Stimulated activated CD8-positive, alpha-beta memory T cell treated with anti-CD3 and anti-CD28 coated beads, Interleukin-12 subunit alpha, Interleukin-12 subunit beta, amount 100 ng/mL, for 4 hours (primary cell): Measurements from ENCODE around the gene CNN3.

Source experiments
- DNase-seq: peaks from one replicate; pipeline ENCODE4 v3.0.0-alpha.2; 2020; ENCODE audit warnings: low read depth

Gene CNN3

DNA sequence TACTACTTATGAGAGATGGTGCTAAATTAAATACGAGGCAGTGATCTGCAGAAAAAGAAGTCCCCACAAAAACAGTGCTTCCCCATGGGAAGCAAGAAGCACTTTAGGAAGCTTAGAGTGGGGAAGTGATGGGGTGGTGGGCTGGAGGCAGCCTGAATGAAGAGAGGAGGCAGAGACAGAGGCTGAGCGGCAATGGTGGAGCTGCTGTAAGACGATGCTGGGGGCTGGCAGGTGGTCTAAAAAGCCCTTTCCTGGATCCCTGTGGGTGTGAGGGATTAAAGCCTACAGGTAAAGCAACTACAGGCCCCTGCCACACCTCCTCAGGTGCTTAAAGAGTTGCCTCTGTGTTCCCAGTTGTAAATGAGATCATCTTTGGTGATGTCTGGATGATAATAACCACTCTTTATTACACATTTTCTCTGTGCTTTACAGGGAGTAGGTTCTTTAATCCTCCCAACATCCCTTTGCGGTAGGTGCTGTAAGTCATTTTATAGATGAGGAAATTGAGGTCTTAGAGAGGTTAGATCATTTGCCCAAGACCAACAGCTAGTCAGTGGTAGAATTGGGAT is 39.2 kb downstream of the CNN3 start:
- no peak for DNase-seq

GRCh38 chr1:94887106-94887505 is 39.8 kb downstream of the CNN3 start:
- no peak for DNase-seq

DNA sequence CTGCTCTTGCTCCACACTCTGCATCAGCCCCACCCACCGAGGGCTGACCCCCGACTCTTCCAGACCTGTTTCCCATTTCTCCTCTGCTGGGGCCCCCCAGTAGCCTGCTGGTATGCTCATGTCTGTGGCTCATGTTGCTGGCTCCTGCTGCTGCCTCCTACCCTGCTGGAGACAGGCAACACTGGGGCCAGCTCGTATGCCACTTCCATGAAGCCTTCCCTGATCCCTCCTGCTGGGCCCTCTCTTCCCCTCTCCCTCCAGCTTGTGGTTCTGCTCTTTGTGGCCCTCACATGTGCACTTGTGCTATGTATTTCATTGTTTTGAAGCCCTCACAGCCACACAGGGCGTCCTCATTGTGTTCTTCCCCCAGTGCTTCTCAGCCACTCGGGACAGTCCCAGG is 40.5 kb downstream of the CNN3 start:
- no peak for DNase-seq

DNA sequence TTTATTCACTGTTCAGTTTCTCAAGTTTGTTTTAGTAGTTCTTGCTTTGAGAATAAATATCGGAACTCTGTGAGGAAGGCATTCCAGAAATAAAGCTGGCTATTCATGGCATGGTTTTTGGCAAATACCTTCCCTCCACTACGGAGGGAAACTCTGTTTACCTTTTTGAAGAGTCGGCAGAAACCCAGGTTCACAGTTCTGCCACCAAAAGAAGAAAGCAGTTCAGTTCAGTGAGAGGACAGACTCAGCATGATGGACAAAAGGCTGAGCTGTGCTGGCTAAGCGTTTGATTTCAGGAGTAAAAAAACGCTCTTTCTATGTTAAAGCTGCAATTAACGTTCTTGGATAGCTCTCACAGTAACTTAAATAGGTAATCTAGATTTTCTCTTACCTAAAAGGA is 42.4 kb downstream of the CNN3 start:
- DNase-seq = no peak

DNA sequence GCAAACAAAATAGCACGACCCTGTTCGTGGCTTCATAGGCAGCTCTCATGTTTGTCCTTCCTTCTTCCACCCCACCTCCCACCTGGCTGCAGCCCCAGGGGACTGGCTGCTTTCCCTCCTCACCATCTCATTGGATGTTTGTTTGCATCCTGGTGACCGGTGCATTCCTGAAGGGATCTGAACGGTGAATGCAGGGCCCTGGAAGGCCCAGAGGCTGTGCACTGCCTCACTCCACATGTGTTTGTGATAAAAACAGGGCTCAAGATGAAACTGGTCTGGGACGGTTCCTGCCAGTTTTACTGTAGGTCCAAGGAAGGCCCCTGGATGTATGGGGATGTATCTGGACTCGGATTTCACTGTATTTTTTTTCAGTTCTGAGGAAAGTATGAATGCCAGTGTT is 42.8 kb downstream of the CNN3 start:
- no peak for DNase-seq

GRCh38 chr1:94883691-94884090 is 43.2 kb downstream of the CNN3 start:
- DNase-seq = no peak

- DNase-seq = no peak
These were observed 48.6 kb downstream of the CNN3 start for GRCh38 chr1:94878329-94878728.

GRCh38 chr1:94876362-94876761 is 50.5 kb downstream of the CNN3 start:
- DNase-seq = no peak

DNA sequence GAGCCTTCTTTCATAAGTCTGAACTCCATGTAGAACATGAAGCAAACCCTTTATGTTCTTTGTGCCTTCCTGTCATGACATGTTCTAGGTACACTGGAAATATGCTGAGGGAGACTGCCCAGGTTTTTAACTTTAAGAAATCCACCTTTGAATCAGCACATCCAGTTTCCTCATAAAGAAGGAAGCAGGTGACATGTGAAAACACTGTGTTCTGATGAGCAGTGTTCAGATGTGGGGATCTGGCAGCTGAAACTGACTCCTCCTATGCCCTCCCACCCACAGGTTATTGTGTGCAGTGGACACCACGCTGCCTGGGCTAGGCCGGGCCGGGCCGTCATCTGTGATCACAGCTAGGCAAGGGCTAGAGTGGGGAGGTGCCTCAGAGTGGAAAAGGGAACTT is 51.1 kb downstream of the CNN3 start:
- DNase-seq = no peak

DNA sequence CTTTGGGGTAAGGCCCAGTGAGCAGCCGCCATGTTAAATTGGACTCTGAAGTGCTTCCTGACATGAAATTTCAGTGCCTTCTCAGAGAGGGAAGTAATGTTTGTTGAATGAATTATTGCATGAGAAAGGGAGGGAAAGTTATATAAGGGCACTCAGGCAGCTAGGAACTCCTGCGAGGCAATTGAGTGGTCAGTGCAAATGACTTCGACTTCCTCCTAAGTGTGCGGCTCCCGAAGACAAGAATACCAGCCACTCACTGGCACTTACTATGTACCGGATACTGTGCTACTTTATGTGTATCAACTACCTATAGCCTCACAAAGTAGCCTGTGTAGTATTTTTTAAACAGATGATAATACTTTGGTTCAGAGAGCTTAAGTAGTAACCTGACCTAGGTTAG is 52.5 kb downstream of the CNN3 start:
- DNase-seq = no peak

GRCh38 chr1:94873520-94874351 is 53.2 kb downstream of the CNN3 start:
- DNase-seq = no peak

- no peak for DNase-seq
These were observed 54.0 kb downstream of the CNN3 start for GRCh38 chr1:94872771-94873495.

- no peak for DNase-seq
These were observed 55.9 kb downstream of the CNN3 start for GRCh38 chr1:94871031-94871430.

- DNase-seq = no peak
These were observed 60.6 kb downstream of the CNN3 start for GRCh38 chr1:94866164-94866807.

GRCh38 chr1:94865360-94865759 is 61.5 kb downstream of the CNN3 start:
- no peak for DNase-seq

GRCh38 chr1:94864821-94865220 is 62.1 kb downstream of the CNN3 start:
- no peak for DNase-seq

DNA sequence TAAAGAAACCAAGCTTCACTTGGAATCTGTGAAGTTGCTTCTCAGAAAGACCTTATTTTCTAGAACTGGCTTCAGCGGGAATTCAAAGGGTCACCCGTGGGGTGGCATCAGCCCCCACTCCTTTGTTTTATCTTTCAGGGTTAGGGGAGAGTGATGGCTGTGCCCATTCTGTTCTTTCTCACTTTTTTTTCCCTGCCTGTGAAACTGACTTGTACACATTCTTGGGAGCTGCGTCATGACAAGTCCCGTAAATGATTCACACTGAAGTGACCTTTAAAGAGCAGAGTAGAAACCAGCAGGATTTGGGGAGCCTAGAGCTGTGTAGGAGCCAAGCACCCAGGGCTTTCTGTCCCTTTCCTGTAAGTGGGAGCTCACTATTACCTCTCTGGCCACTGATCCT is 63.0 kb downstream of the CNN3 start:
- DNase-seq = no peak

GRCh38 chr1:94863297-94863911 is 63.5 kb downstream of the CNN3 start:
- no peak for DNase-seq

DNA sequence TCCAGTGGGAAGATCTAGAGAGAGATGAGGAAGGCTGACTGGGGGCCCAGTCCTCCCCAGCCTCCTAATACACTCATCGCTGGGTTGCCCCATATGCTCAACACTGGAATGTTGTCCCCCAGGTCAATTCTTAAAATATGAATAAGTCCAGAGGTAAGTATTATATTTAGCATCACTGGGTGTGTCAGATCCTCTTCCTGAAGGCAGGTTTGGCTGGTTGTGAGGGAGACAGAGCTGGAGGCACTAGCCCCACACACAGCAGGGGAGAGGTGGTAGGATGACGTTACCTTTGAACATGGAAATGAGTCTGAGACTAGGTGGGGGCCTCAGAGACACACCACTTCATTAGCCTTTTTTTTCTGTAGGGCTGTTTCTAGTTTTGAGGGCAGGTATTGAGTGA is 64.2 kb downstream of the CNN3 start:
- DNase-seq = no peak

DNA sequence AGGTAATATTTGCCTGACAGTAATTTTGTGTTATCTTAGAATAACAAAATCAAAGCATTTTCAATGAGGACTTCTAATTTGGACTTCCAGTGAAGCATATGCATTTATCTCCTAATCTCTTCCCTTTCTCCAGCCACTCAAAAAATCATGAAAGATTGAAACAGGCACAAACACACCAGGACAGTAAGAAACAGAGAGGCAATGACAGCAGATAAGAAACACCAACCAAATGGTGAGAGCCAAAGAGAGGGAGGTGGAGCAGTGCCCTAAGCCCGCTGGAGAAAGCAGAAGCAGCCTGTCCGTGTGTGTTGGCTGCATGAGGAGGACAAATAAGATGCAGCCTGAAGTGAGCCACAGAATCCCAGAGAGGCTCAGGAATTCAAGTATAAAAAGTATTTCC is 67.7 kb downstream of the CNN3 start:
- DNase-seq = no peak

DNA sequence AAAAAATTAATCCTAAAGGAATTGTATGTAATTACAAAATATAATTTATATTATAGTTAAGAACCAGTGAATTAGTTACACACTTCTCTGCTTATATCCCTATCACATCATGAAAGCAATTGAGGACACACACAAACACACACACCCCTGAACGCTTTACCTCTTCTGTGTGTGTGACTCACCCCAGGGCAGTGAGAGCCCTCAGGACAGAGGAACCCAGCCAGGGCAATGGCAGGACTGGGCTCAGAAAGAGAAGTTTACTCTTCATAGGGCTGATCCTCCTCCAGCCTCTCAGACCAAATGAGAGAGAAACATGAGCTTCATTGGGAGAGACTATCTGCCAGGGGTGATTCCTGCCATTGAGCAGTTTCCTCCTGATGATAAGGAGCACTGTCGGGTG is 68.6 kb downstream of the CNN3 start:
- DNase-seq = no peak

DNA sequence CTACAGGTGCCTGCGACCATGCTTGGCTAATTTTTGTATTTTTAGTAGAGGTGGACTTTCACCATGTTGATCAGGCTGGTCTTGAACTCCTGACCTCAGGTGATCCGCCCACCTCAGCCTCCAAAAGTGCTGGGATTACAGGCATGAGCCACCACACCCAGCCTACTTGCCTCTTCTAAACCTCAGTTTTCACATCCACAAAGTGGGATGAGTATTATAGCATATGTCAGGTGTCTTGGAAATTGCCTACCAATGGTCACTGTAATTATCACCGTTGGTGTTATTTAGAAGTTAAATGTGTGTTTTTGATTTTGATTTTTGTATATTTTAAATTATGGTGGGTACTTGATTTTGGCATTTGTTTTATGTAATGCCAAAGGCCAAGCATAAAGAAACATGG is 70.0 kb downstream of the CNN3 start:
- no peak for DNase-seq
